PC-9 (cell line): ENCODE results near the gene GPR12. TPM values are rescaled to one million over a fixed set of nuclear protein-coding genes. Genes with fewer than 3 reads are reported as not detected.

Experiments used
- BruUV-seq: library from RNA; stranded (reverse); fragments of 400-500 nt; replicated peaks from 2 replicates; lab custom pipeline; 2021; lab: Mats Ljungman, UMichigan
- CTCF ChIA-PET: fragments of 300-600 bp; sonication (Branson Sonifier 250); formaldehyde crosslinking; loops from one replicate; lab custom pipeline; 2022; ENCODE audit warnings: antibody characterized with exemption; lab: Charles Lee
- POLR2A ChIA-PET: fragments of 300-600 bp; sonication (Branson Sonifier 250); formaldehyde crosslinking; loops from one replicate; lab custom pipeline; 2022; ENCODE audit warnings: antibody characterized with exemption; ENCODE audit not compliant: unreplicated experiment; lab: Charles Lee
- DNase-seq, 2 experiments: peaks; one replicate each; pipeline versions ENCODE4 v3.0.0 to v3.0.0-alpha.2; 2015 to 2022; ENCODE audit warnings: mixed read lengths in 1 of 2
- H2AFZ ChIP-seq: fragments of 200-600 bp; sonication (generic); 2 replicates; pipeline ENCODE4 v1.8.1; 2017; ENCODE audit warnings: antibody characterized with exemption
- H3F3A ChIP-seq: fragments of 200-600 bp; sonication (generic); 2 replicates; pipeline ENCODE4 v1.8.1; 2017; ENCODE audit warnings: antibody characterized with exemption, mild to moderate bottlenecking, low read depth; ENCODE audit not compliant: insufficient read depth
- H3K27ac ChIP-seq: fragments of 200-600 bp; sonication (generic); 2 replicates; pipeline ENCODE4 v1.6.1; 2016; ENCODE audit warnings: mixed run types
- H3K27me3 ChIP-seq: fragments of 200-600 bp; sonication (generic); 2 replicates; pipeline ENCODE4 v1.6.1; 2016; ENCODE audit warnings: low read depth, mixed run types; ENCODE audit not compliant: insufficient read depth
- H3K36me3 ChIP-seq: fragments of 200-600 bp; sonication (generic); 2 replicates; pipeline ENCODE4 v1.6.1; 2016; ENCODE audit warnings: low read depth, mixed run types
- H3K4me1 ChIP-seq: fragments of 200-600 bp; sonication (generic); replicated peaks from 2 replicates; pipeline ENCODE4 v1.6.1; 2016; ENCODE audit warnings: mixed run types; ENCODE audit not compliant: insufficient read depth
- H3K4me2 ChIP-seq: fragments of 200-600 bp; sonication (generic); 2 replicates; pipeline ENCODE4 v1.6.1; 2017; ENCODE audit warnings: mixed run types
- H3K4me3 ChIP-seq: fragments of 200-600 bp; sonication (generic); 2 replicates; pipeline ENCODE4 v1.6.1; 2016; ENCODE audit warnings: mixed run types
- H3K79me2 ChIP-seq: fragments of 200-600 bp; sonication (generic); 2 replicates; pipeline ENCODE4 v1.6.1; 2017; ENCODE audit warnings: low read depth, mixed run types
- H3K9me2 ChIP-seq: fragments of 200-600 bp; sonication (generic); 2 replicates; pipeline ENCODE4 v1.8.1; 2017; ENCODE audit warnings: mild to moderate bottlenecking; ENCODE audit not compliant: insufficient read depth
- H3K9me3 ChIP-seq: fragments of 200-600 bp; sonication (generic); 2 replicates; pipeline ENCODE4 v1.8.1; 2016; ENCODE audit warnings: low read depth; ENCODE audit not compliant: insufficient read depth
- H4K20me1 ChIP-seq: fragments of 200-600 bp; sonication (generic); 2 replicates; pipeline ENCODE4 v1.8.1; 2017; ENCODE audit not compliant: insufficient read depth
- EZH2 ChIP-seq: fragments of 200-600 bp; sonication (generic); IDR thresholded peaks from 2 replicates; pipeline ENCODE4 v1.8.0; 2017; ENCODE audit warnings: antibody characterized with exemption, low read depth
- intact Hi-C: fragments of 100-400 bp; cut with micrococcal nuclease; formaldehyde crosslinking; loops from one replicate; pipeline ENCODE4 v1.10.0; 2022; ENCODE audit not compliant: unreplicated experiment
- total RNA-seq: library from RNA; stranded (reverse); gene quantifications from 2 replicates; pipeline ENCODE4 v1.2.3, GENCODE V29; 2021
- TF ChIP-seq, protein P1 (sequence below): fragments of 200-600 bp; sonication (generic); conservative IDR thresholded peaks from 2 replicates; pipeline ENCODE4 v1.6.1; 2017; ENCODE audit warnings: mixed run types, antibody characterized with exemption, mild to moderate bottlenecking, moderate library complexity

The GPR12 gene
- total RNA-seq, 1 experiment from 2014 or later: not detected

GRCh38 chr13:26772531-26772930 lies 11.9 kb upstream of the GPR12 start:
- Histone ChIP-seq H3K79me2 (no peaks in the 10 kb centered on the region), H3K4me2 (no peak overlapping the region), H3K27ac (no peak overlapping the region), H3K4me3 (no peak overlapping the region), H3K9me2 (no peaks in the 10 kb centered on the region), H3K4me1 (no peaks in the 10 kb centered on the region), H3K9me3 (no peaks in the 10 kb centered on the region), H3K27me3 (peaks cover 67% of the 10 kb centered on the region), H2AFZ (no peak overlapping the region), H4K20me1 (no peaks in the 10 kb centered on the region), H3F3A (no peaks in the 10 kb centered on the region), H3K36me3 (no peaks in the 10 kb centered on the region)
- CTCF ChIA-PET: no interaction called here
- BruUV-seq: no TSS peak
- TF ChIP-seq, protein P1, sequence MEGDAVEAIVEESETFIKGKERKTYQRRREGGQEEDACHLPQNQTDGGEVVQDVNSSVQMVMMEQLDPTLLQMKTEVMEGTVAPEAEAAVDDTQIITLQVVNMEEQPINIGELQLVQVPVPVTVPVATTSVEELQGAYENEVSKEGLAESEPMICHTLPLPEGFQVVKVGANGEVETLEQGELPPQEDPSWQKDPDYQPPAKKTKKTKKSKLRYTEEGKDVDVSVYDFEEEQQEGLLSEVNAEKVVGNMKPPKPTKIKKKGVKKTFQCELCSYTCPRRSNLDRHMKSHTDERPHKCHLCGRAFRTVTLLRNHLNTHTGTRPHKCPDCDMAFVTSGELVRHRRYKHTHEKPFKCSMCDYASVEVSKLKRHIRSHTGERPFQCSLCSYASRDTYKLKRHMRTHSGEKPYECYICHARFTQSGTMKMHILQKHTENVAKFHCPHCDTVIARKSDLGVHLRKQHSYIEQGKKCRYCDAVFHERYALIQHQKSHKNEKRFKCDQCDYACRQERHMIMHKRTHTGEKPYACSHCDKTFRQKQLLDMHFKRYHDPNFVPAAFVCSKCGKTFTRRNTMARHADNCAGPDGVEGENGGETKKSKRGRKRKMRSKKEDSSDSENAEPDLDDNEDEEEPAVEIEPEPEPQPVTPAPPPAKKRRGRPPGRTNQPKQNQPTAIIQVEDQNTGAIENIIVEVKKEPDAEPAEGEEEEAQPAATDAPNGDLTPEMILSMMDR: no peak
- no peak for TF ChIP-seq EZH2
- POLR2A ChIA-PET: no interaction called here
- no peak for DNase-seq
- intact Hi-C loops: no loop called here

DNA sequence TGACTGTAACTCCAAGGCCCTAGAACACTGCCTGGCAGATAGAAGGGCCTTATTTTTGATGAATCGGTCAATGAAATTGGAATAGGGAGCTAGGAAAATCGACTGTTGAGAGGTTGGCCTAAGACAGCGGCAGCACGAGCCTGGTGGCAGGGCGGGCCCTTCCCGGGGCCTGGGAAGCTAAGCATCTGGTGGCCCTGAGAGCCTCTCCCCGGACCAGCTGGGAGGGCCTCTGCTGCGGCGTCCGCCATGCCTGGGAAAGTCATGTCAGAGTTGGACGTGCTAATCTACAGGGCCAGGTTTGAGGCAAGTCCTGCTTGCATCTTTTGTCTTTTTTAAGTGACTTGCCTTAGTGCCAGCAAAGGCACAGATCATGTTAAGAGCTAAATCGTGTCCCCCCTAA lies 11.2 kb upstream of the GPR12 start:
- H3K4me3 ChIP-seq: no peak overlapping the region
- BruUV-seq: no TSS peak
- no peaks in the 10 kb centered on the region for H3K4me1 ChIP-seq
- no peak overlapping the region for H3K27ac ChIP-seq
- no peaks in the 10 kb centered on the region for H3K79me2 ChIP-seq
- H3K9me2 ChIP-seq: no peaks in the 10 kb centered on the region
- peaks cover 74% of the 10 kb centered on the region for H3K27me3 ChIP-seq
- POLR2A ChIA-PET: no interaction called here
- no peak overlapping the region for H2AFZ ChIP-seq
- DNase-seq: no peak
- intact Hi-C loops: no loop called here
- CTCF ChIA-PET: no interaction called here
- TF ChIP-seq EZH2: no peak
- TF ChIP-seq, protein P1: no peak
- H3K9me3 ChIP-seq: no peaks in the 10 kb centered on the region
- no peak overlapping the region for H3K4me2 ChIP-seq
- no peaks in the 10 kb centered on the region for H4K20me1 ChIP-seq
- no peaks in the 10 kb centered on the region for H3F3A ChIP-seq
- no peaks in the 10 kb centered on the region for H3K36me3 ChIP-seq

DNA sequence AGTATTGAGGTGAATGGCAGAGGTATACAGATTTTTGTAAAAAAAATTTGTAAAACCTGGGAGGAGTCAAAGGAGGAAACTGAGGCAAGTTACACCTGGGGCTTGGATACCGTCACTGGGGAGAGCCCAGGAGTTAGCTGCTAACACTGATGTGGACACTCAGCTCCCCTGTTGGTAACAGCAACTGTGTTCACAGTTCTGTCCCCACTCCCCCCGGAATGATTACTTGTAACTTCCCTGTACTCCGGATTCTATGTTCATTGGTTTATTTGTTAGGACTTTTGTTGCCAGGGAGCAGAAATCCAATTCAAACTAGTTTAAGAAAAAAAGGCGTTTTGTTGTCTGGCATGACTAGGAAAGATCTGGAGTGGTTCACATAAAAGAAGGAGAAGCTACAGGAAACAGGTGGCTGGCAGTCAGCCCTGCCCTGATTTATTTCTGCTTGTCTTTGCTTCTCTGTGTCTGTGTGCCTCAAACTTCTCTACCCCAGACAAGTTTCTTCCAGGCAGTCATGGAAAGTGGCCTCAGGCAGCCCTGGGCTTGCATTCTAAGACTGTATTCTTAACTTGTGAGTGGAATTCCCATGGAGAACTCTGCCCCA lies 2.3 kb upstream of the GPR12 start:
- Histone ChIP-seq H3K9me2 (no peaks in the 10 kb centered on the region), H3K79me2 (no peaks in the 10 kb centered on the region), H3F3A (no peaks in the 10 kb centered on the region), H4K20me1 (no peaks in the 10 kb centered on the region), H3K27me3 (peaks cover 73% of the 10 kb centered on the region), H2AFZ (no peak overlapping the region), H3K36me3 (no peaks in the 10 kb centered on the region), H3K4me1 (no peaks in the 10 kb centered on the region), H3K4me3 (no peak overlapping the region), H3K4me2 (no peak overlapping the region), H3K27ac (no peak overlapping the region), H3K9me3 (no peaks in the 10 kb centered on the region)
- TF ChIP-seq, protein P1: no peak
- no peak for TF ChIP-seq EZH2
- BruUV-seq: no TSS peak
- CTCF ChIA-PET: interaction anchor here (0.6 kb wide), 1 partner anchor 103 kb away, joined by 3 read pairs; no protein-coding TSS in a partner anchor
- POLR2A ChIA-PET: no interaction called here
- intact Hi-C loops: no loop called here
- DNase-seq: no peak
